ENCODE measurements around the gene AXIN2.
"Not testable (repeated sequence)": the region's sequence is repeated elsewhere in the genome, so short reads cannot be mapped to it uniquely, and the experiment has no call there.

The AXIN2 gene

GRCh38 chr17:65536573-65537342 is 24.7 kb downstream of the AXIN2 start:
- DNase-seq = no peak

GRCh38 chr17:65535777-65536572 is 25.5 kb downstream of the AXIN2 start:
- no peak for DNase-seq

DNA sequence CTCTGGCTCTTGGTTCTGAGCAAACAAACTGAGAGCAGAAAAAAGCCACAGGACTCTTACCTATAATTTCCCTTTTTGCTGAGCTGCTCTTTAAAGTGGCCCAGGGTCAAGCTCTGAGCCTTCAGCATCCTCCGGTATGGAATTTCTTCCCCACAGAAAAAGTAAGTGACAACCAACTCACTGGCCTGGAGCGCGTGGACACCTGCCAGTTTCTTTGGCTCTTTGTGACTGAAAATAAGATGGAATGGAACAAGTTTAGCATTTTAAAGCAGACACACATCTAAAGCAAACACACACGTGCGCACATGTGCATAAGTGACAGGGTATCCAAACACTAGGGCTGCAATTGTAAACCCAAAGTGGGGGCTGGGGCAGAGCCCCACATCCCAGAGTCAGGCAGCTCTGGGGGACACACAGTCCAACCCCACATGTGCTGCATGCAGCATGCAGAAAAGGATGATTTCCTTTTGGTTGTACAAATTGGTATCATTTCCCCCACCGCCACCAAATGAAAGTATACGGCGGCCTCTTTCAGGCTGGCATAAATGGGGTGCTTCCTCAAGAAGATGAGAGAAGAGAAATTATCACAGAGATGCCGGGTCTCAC is 27.5 kb downstream of the AXIN2 start:
- DNase-seq = no peak

DNA sequence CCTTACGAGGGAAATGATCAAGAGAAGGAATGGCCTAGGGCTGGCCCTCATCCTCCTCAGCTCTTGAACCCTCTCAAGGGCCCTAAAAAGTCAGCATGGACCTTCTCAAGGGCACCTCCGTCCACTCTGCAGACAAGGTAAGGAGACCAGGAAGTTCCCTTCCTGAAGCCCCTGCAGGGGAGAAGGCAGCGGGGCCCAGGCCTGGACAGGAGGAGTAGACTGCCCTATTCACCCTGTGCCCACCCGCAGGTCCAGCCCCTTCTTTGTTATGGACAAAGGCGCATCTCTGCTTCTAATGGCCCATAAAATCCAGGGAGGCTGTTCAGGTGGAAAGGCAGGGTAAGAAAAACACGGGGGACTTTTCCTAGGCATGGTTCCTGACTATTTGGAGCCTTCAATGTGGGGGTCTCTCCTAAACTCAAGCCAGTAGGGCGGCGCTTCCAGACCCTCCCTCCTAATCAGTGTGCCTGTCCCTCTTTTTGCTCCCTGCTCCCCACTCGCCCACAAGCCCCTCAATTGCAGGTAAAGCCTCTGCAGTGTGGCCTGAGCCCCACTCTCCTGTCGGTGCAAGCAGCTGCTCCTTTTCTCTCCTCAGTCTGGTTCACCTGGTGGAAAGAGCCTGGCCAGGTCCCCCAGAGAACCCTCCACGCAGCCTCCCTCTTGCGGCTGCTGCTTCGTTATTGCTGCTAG is 28.2 kb downstream of the AXIN2 start:
- no peak for DNase-seq

- no peak for DNase-seq
These were observed 29.2 kb downstream of the AXIN2 start for GRCh38 chr17:65532101-65532890.

DNA sequence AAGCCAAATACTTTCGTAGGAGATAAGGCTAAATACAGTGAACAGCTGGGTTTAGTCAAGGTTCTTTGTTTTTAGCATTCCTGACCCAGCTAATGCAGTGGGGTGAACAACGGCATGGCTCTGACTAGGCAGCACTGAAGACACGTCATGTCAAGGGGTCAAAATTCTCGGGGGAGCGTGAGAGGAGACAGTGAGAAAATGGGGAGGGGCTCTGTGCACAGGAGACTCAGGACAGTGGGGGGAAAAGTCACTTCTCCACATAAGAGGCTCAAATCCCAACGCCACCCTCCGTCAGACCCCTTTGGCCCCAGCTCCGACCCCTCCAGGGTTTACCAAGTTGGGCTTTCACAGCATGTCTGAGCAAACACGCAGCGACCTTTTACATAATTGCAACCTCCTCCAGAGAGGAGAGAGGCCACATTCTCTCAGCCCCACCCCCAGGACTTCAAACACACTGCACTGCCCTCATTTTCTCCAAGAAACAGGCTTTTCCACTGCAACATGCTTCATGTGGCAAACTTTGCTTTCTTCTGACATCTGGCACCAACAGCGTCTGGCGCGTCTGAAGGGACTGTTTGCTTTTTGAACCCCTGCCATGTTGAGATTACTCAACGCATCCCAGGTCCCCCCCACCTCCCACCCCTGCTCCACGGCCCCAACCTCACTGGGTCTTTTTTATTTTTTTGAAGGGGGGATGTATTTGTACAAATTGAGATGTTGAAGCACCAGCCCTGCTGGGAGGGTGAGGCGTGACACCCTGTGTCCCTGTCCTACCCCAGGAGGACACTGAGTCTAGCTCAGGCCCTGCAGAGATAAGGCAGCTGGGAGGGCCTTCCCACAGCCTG is 30.0 kb downstream of the AXIN2 start:
- no peak for DNase-seq

DNA sequence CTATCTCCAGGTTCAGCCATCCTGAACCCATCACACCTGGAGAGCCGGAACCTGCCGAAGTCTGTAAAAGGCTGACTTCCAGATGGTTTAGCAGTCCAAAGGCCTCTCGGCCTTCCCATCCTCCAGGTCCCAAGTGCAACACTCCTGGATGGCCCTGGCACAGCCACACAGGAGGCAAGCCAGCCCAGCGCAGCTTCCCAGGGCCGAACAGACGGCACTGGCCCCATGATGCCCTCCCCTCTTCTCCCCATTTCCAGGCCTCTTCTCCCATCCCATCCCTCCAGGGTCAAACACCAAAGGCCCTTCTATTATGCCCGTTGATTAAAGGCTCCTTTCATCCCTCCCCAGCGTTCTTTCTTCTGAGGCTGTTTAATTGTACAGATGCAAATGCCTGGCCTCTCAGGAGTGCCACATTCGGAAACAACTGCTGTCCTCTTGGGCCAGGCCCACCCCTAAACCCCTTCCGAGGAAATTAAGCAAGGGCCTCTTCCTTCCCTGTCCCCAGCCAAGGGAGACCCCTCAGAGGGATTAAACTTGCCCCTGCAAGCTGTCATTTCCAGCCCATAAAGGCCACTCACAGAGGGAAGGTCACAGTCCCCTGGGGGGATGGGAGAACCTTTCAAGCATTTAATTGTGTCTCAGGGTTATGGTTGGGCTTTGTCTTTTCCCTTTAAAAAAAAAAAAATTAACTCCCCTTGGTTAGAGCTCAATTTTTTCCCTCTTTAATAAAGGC is 30.8 kb downstream of the AXIN2 start:
- no peak for DNase-seq

- no peak for DNase-seq
These were observed 31.5 kb downstream of the AXIN2 start for GRCh38 chr17:65529761-65530522.

- no peak for DNase-seq
These were observed 32.3 kb downstream of the AXIN2 start for GRCh38 chr17:65529040-65529633.

- no peak for DNase-seq
These were observed 33.4 kb downstream of the AXIN2 start for GRCh38 chr17:65527857-65528591.

DNA sequence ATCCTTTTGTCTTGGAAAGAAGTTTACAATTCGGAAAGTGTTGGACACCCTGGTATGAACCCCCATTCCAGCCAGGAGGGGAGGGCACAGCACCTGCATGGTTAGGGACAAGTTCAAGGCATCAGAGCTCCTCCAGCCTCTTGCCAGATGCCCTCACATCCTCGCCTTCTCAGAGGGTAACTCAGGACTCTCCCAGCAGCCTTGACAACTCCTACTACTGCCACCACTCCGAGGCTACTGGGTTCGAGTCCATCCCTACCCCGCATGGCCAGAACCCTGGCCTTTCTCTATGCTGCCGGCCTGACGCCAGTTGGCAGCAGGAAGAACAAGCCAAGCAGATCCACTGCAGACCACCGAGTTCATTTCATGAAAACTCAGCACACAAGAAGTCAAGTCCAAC is 34.1 kb downstream of the AXIN2 start:
- DNase-seq = no peak

GRCh38 chr17:65526854-65527253 is 34.6 kb downstream of the AXIN2 start:
- not testable (repeated sequence) for DNase-seq

- DNase-seq = no peak
These were observed 37.4 kb downstream of the AXIN2 start for GRCh38 chr17:65523853-65524664.

DNA sequence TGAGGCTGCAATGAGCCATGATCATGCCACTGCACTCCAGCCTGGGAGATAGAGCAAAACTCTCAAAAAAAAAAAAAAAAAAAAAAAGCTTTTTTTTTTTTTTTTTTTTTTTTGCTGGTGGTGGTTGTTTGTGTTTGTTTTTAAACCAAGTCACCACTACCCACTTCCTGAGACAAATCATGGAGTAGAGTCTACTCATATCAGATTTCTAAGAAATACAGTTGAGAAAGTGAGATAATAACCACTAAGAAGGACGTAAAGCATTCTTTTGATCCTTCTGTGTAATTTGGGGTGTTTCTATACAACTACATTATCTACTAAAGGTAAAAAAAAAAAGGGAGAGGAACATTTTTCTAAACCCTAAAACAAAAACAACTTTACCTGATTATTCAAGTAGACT is 38.0 kb downstream of the AXIN2 start:
- DNase-seq = no peak

DNA sequence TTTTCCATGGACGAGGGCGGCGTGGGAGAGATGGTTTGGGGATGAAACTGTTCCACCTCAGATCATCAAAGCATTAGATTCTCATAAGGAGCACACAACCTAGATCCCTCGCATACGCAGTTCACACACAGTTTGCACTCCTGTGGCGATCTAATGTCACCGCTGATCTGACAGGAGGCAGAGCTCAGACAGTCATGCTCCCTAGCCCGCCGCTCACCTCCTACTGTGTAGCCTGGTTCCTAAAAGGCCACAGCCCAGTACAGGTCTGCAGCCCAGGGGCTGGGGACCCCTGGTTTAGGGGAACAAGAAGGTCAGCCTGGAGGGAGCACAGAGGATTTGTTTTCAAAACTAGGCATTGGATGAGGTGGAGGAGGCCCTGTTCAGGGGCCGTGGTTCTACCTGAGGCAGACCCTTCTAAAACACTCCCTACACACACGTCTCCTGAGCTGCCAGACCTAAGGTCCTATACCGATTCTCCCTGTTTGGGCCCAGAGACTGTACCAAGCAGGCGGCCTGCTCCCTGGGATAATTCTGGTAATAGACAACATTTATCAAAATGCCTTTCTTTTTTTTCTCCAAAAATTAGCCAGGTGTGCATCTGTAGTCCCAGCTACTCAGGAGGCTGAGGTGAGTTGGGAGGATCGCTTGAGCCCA is 38.6 kb downstream of the AXIN2 start:
- no peak for DNase-seq

- no peak for DNase-seq
These were observed 42.0 kb downstream of the AXIN2 start for GRCh38 chr17:65519462-65519861.

- DNase-seq = no peak
These were observed 43.2 kb downstream of the AXIN2 start for GRCh38 chr17:65518256-65518655.
